OCI-LY3 (cell line): ENCODE measurements around the gene HAS3.
"Not testable (repeated sequence)": the region's sequence is repeated elsewhere in the genome, so short reads cannot be mapped to it uniquely, and the experiment has no call there.

ENCODE experiments used
- H2AFZ ChIP-seq: fragments of 200-600, 300-600 bp; shearing (Covaris generic); 2 replicates; pipeline ENCODE4 v1.6.0; 2014; ENCODE audit warnings: antibody characterized with exemption, low read depth, low read length
- H3K27ac ChIP-seq: fragments of 200-600, 300-600 bp; sonication (generic); 2 replicates; pipeline ENCODE4 v1.5.1; 2014; ENCODE audit warnings: mild to moderate bottlenecking, low read length, moderate library complexity, mixed read lengths
- H3K27me3 ChIP-seq: fragments of 200-600, 300-600 bp; sonication (generic); 2 replicates; pipeline ENCODE4 v1.6.1; 2014; ENCODE audit warnings: low read depth, low read length, mixed read lengths
- H3K36me3 ChIP-seq: fragments of 200-600, 300-600 bp; sonication (generic); replicated peaks from 2 replicates; pipeline ENCODE3; 2014; ENCODE audit warnings: low read depth, low read length, mixed read lengths
- H3K4me1 ChIP-seq: fragments of 300-600, 200-600 bp; sonication (generic); 2 replicates; pipeline ENCODE4 v1.6.1; 2014; ENCODE audit warnings: low read length, mixed read lengths
- H3K4me2 ChIP-seq: fragments of 200-600, 300-600 bp; sonication (generic); 2 replicates; pipeline ENCODE4 v1.6.1; 2014; ENCODE audit warnings: low read length, mixed read lengths
- H3K4me3 ChIP-seq: fragments of 300-600, 200-600 bp; sonication (generic); 2 replicates; pipeline ENCODE4 v1.5.1; 2014; ENCODE audit warnings: antibody characterized with exemption, mild to moderate bottlenecking, low read length, moderate library complexity
- H3K79me2 ChIP-seq: fragments of 300-600, 200-600 bp; shearing (Covaris generic); 2 replicates; pipeline ENCODE4 v1.6.1; 2014; ENCODE audit warnings: mild to moderate bottlenecking, low read length, mixed read lengths
- H3K9ac ChIP-seq: fragments of 300-600, 200-600 bp; shearing (Covaris generic); 2 replicates; pipeline ENCODE4 v1.6.0; 2014; ENCODE audit warnings: mild to moderate bottlenecking, low read length, moderate library complexity
- H3K9me3 ChIP-seq: fragments of 200-600, 300-600 bp; shearing (Covaris generic); 2 replicates; pipeline ENCODE4 v1.6.1; 2014; ENCODE audit warnings: low read length, mixed read lengths; ENCODE audit not compliant: insufficient read depth
- H4K20me1 ChIP-seq: fragments of 200-600, 300-600 bp; sonication (generic); 2 replicates; pipeline ENCODE4 v1.6.1; 2016; ENCODE audit warnings: low read length, mixed read lengths; ENCODE audit not compliant: insufficient read depth
- CTCF ChIP-seq: fragments of 200-600, 300-600 bp; sonication (generic); IDR thresholded peaks from 2 replicates; pipeline ENCODE4 v1.5.1; 2014; ENCODE audit warnings: antibody characterized with exemption, low read length, low read depth
- EZH2phosphoT487 ChIP-seq: fragments of 200-600 bp; shearing (Covaris generic); IDR thresholded peaks from 2 replicates; pipeline ENCODE4 v1.6.1; 2018; ENCODE audit warnings: antibody characterized with exemption, mixed run types, low read depth

Gene HAS3

DNA sequence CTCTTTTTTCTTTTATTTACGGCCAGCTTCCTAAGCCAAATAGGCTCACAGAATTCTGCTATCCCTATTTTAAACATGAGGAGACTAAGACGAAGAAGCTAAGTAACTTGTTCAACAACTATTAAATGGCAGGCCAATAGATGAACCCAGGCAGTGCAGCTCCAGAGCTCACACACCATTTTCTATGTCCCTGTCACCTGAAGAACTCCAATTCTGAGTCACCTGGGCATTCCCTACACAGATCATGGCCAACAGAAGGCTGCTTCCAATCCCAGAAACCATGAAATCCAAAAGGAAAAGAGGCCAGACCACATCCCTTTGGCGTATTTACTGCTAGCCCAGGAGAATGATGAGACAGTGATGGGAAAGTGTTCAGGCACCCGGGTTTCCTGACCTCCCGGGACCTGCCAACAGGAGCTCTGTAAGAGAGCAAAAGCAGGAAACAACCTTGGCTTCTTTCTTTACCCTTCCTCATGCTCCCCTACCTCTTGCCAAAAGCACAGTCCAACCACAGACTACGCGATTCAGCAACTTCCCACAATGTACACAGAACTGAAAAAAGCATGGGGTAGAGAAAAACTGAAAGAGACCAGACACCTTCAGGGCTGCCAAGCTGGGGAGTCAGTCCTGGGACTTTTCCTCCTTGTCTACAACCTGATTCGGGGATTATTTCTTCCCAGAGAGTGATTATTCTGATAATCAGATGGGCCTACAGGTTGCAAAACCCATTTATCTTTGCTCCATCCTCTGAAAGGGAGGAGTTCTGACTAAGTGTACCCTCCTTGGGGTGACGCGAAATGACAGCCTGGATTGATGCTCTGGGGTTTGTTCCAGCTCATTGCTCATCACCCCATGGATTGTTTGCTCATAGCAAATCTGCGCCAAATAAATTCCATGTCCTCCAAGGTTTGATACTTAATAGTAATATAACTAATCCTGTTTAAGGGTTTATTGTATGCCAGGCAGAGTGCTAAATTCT is 47.8 kb upstream of the HAS3 start:
- peak overlapping the region; percentile 14; the same call in 1 of the 2 replicates for H3K4me2 ChIP-seq
- TF ChIP-seq CTCF (no peak), EZH2phosphoT487 (no peak)
- H3K27ac ChIP-seq: peak overlapping the region; percentile 11; the same call in 1 of the 2 replicates
- no peaks in the 10 kb centered on the region for H3K79me2 ChIP-seq
- H3K9me3 ChIP-seq: no peaks in the 10 kb centered on the region
- no peak overlapping the region for H3K4me3 ChIP-seq
- no peaks in the 10 kb centered on the region for H3K27me3 ChIP-seq
- H3K36me3 ChIP-seq: no peaks in the 10 kb centered on the region
- no peak overlapping the region for H3K9ac ChIP-seq
- H2AFZ ChIP-seq: no peak overlapping the region
- H4K20me1 ChIP-seq: no peaks in the 10 kb centered on the region
- peaks cover 11% of the 10 kb centered on the region for H3K4me1 ChIP-seq

DNA sequence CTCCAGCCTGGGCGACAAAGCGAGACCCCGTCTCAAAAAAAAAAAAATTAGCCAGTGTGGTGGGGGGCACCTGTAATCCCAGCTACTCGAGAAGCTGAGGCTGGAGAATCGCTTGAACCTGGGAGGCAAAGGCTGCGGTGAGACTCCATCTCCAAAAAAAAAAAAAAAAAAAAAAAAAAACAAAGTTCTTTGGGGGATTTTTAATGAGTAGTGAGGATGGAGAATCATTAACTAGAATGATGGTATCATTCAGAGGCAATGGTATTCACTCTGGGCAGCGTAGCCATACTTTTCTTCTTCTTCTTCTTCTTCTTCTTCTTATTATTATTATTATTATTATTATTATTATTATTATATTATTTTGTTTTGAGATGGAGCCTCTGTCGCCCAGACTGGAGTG is 42.0 kb upstream of the HAS3 start:
- H3K27ac ChIP-seq, H3K36me3 ChIP-seq, H3K9ac ChIP-seq, H3K79me2 ChIP-seq, H3K4me1 ChIP-seq, H3K4me3 ChIP-seq, H3K4me2 ChIP-seq, H4K20me1 ChIP-seq, H3K27me3 ChIP-seq, H2AFZ ChIP-seq, H3K9me3 ChIP-seq: not testable (repeated sequence)

GRCh38 chr16:69064124-69064763 is 41.2 kb upstream of the HAS3 start:
- TF ChIP-seq CTCF: no peak
- no peak for TF ChIP-seq EZH2phosphoT487
- H3K27ac ChIP-seq: no peak overlapping the region
- H3K9me3 ChIP-seq: no peaks in the 10 kb centered on the region
- no peak overlapping the region for H3K4me3 ChIP-seq
- no peak overlapping the region for H3K9ac ChIP-seq
- H3K36me3 ChIP-seq: no peaks in the 10 kb centered on the region
- no peak overlapping the region for H3K4me2 ChIP-seq
- no peaks in the 10 kb centered on the region for H4K20me1 ChIP-seq
- H3K27me3 ChIP-seq: no peaks in the 10 kb centered on the region
- no peak overlapping the region for H2AFZ ChIP-seq
- H3K79me2 ChIP-seq: no peaks in the 10 kb centered on the region
- H3K4me1 ChIP-seq: no peaks in the 10 kb centered on the region

DNA sequence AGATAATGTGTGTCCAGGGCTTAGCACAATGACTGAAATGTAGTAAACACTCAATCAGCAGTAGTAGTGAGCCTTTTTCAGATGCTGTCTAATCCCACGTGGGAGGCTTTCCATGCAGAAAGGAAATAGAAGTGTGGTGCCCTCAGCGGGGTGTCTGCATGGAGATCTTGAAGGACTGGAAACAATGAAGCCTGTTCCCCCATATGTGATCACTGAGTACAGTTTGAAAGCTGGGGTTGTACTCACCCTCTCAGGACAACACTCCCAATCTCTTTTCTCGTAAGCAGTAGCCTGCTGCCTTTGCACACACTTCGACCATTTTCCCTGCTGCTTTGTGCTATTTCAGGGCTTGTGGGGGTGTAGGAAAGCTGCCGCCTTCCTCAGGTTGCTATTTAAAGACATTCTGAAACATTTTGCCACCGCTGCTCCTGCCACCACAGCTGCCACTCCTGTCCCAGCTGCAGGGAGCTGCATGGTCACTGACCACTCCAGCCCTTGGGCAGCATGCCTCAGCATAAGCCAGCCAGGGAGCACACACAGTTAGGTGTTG is 40.6 kb upstream of the HAS3 start:
- H4K20me1 ChIP-seq: no peaks in the 10 kb centered on the region
- TF ChIP-seq EZH2phosphoT487: no peak
- no peak for TF ChIP-seq CTCF
- H3K27me3 ChIP-seq: no peaks in the 10 kb centered on the region
- H3K9ac ChIP-seq: no peak overlapping the region
- H2AFZ ChIP-seq: no peak overlapping the region
- no peaks in the 10 kb centered on the region for H3K9me3 ChIP-seq
- no peaks in the 10 kb centered on the region for H3K79me2 ChIP-seq
- no peak overlapping the region for H3K27ac ChIP-seq
- no peak overlapping the region for H3K4me3 ChIP-seq
- H3K4me1 ChIP-seq: no peaks in the 10 kb centered on the region
- no peak overlapping the region for H3K4me2 ChIP-seq
- no peaks in the 10 kb centered on the region for H3K36me3 ChIP-seq
